NCI-H82 treated with DMSO at 0.1 percent for 48 hours (cell line): ENCODE results near the gene SCN5A.

Experiments
- DNase-seq: peaks from one replicate; lab custom pipeline; 2025; ENCODE audit not compliant: unreplicated experiment; lab: John Stamatoyannopoulos, UW

Gene SCN5A

GRCh38 chr3:38648024-38648658, 1.3 kb downstream of the SCN5A start:
- no peak for DNase-seq

GRCh38 chr3:38647217-38647970, 2.1 kb downstream of the SCN5A start:
- no peak for DNase-seq

GRCh38 chr3:38646630-38647029, 2.9 kb downstream of the SCN5A start:
- no peak for DNase-seq

- no peak for DNase-seq
These were observed 3.4 kb downstream of the SCN5A start for GRCh38 chr3:38646062-38646461.

- DNase-seq, result no peak
These were observed 3.9 kb downstream of the SCN5A start for GRCh38 chr3:38645601-38646000.

GRCh38 chr3:38645076-38645475, 4.4 kb downstream of the SCN5A start:
- DNase-seq, result no peak

GRCh38 chr3:38644662-38645053, 4.8 kb downstream of the SCN5A start:
- DNase-seq, result no peak

GRCh38 chr3:38644016-38644661, 5.3 kb downstream of the SCN5A start:
- no peak for DNase-seq

- DNase-seq, result no peak
These were observed 5.9 kb downstream of the SCN5A start for GRCh38 chr3:38643592-38643991.

- no peak for DNase-seq
These were observed 6.4 kb downstream of the SCN5A start for GRCh38 chr3:38643090-38643489.

- no peak for DNase-seq
These were observed 7.9 kb downstream of the SCN5A start for GRCh38 chr3:38641461-38642110.

GRCh38 chr3:38640661-38641452, 8.6 kb downstream of the SCN5A start:
- no peak for DNase-seq

GRCh38 chr3:38638354-38638753, 11.1 kb downstream of the SCN5A start:
- no peak for DNase-seq

GRCh38 chr3:38637906-38638305, 11.6 kb downstream of the SCN5A start:
- DNase-seq, result no peak

GRCh38 chr3:38636881-38637280, 12.6 kb downstream of the SCN5A start:
- DNase-seq, result no peak

GRCh38 chr3:38636464-38636863, 13.0 kb downstream of the SCN5A start:
- DNase-seq, result no peak

- DNase-seq, result no peak
These were observed 15.4 kb downstream of the SCN5A start for GRCh38 chr3:38634111-38634510.

- no peak for DNase-seq
These were observed 16.5 kb downstream of the SCN5A start for GRCh38 chr3:38632989-38633388.

- DNase-seq, result no peak
These were observed 18.9 kb downstream of the SCN5A start for GRCh38 chr3:38630606-38631005.

- no peak for DNase-seq
These were observed 19.4 kb downstream of the SCN5A start for GRCh38 chr3:38630070-38630469.

- DNase-seq, result no peak
These were observed 20.7 kb downstream of the SCN5A start for GRCh38 chr3:38628835-38629234.
